Panc1 (cell line): ENCODE measurements around the gene SPO11.

Experiments
- POLR2AphosphoS5 ChIP-seq: IDR thresholded peaks from 2 replicates; pipeline ENCODE4 v1.6.1; 2012; ENCODE audit warnings: mild to moderate bottlenecking, low read depth, low read length, moderate library complexity
- REST ChIP-seq, 2 experiments: IDR thresholded peaks; 2 replicates each; pipeline ENCODE4 v1.6.1; 2011 to 2012; ENCODE audit warnings: low read depth in 2 of 2, control low read depth in 1 of 2, low read length in 1 of 2, mild to moderate bottlenecking in 1 of 2, moderate library complexity in 1 of 2; ENCODE audit not compliant: insufficient read depth in 1 of 2
- TCF7L2 ChIP-seq: IDR thresholded peaks from 2 replicates; pipeline ENCODE4 v1.6.1; 2011; ENCODE audit warnings: mild to moderate bottlenecking, low read depth, low read length, inconsistent platforms
- TF ChIP-seq, protein P1 (sequence below): fragments of 450-650 bp; IDR thresholded peaks from 2 replicates; pipeline ENCODE4 v1.5.1; 2017; ENCODE audit warnings: mild to moderate bottlenecking

DNA sequence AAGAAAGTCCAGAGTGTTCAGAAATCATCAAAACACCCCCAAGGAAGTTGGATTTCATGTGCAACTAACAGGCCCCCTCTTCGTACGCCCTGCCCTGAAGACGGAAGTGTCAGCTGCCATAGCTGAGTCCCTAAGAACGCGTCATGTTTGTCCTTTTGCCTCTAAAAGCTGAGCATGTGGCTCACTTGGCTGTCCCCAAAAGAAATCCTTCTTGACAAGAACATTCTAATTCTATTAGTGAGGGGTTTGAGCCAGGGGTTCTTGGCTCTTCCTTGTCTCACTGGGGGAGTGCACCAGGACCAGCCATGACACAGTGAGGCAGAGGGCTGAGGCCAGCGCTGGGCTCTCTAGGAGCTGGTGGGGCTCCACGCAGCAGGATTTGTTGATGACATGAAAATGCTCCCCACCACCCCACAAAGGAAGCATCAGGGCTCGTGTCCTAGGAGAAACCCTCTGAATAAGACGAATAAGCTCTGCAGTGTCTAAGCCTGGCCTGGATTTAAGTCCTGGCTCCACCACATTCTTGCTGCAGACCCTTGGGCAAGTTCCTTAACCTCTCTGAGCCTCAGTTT is 20.0 kb upstream of the SPO11 start:
- TF ChIP-seq, protein P1, sequence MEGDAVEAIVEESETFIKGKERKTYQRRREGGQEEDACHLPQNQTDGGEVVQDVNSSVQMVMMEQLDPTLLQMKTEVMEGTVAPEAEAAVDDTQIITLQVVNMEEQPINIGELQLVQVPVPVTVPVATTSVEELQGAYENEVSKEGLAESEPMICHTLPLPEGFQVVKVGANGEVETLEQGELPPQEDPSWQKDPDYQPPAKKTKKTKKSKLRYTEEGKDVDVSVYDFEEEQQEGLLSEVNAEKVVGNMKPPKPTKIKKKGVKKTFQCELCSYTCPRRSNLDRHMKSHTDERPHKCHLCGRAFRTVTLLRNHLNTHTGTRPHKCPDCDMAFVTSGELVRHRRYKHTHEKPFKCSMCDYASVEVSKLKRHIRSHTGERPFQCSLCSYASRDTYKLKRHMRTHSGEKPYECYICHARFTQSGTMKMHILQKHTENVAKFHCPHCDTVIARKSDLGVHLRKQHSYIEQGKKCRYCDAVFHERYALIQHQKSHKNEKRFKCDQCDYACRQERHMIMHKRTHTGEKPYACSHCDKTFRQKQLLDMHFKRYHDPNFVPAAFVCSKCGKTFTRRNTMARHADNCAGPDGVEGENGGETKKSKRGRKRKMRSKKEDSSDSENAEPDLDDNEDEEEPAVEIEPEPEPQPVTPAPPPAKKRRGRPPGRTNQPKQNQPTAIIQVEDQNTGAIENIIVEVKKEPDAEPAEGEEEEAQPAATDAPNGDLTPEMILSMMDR, result no peak
- no peak for TF ChIP-seq POLR2AphosphoS5
- TF ChIP-seq REST (IDR thresholded peaks at IDR 0.05; ENCODE audit: insufficient read depth in 1 of 2, low read depth in 2 of 2, low read length in 1 of 2), result no peak
- no peak for TF ChIP-seq TCF7L2
